Erythroblast (primary cell): ENCODE data around the gene DOCK2.

Source experiments
- GATA1 ChIP-seq: IDR thresholded peaks from 2 replicates; pipeline ENCODE4 v1.6.1; 2011; ENCODE audit warnings: low read depth, mild to moderate bottlenecking, control low read depth, low read length, moderate library complexity
- POLR2A ChIP-seq: IDR thresholded peaks from 2 replicates; pipeline ENCODE4 v1.6.1; 2011; ENCODE audit warnings: mild to moderate bottlenecking, low read length

DNA sequence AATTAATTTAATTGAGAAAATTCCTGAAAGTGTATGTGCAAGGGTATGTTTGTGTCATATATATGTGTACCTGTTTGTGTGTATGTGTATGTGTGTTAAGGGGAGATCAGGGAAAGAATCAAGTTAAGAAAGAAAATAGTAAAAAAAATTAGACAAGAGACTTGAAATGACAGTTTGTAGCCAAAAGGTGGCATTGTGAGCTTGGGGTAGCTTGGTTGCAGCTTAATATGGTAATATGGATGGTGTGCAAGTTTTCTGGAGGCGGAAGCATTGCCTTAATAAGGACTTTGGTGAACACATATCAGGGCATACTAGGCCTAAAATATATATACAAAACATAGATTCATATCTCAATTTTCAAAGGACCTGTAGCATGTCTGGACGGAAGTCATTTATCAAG is 213.3 kb downstream of the DOCK2 start:
- TF ChIP-seq POLR2A (no peak), GATA1 (no peak)
